OCI-LY3 (cell line): Measurements from ENCODE around the gene MAN2A2.

ENCODE experiments used
- H2AFZ ChIP-seq: fragments of 200-600, 300-600 bp; shearing (Covaris generic); 2 replicates; pipeline ENCODE4 v1.6.0; 2014; ENCODE audit warnings: antibody characterized with exemption, low read depth, low read length
- H3K27ac ChIP-seq: fragments of 200-600, 300-600 bp; sonication (generic); 2 replicates; pipeline ENCODE4 v1.5.1; 2014; ENCODE audit warnings: mild to moderate bottlenecking, low read length, moderate library complexity, mixed read lengths
- H3K27me3 ChIP-seq: fragments of 200-600, 300-600 bp; sonication (generic); 2 replicates; pipeline ENCODE4 v1.6.1; 2014; ENCODE audit warnings: low read depth, low read length, mixed read lengths
- H3K36me3 ChIP-seq: fragments of 200-600, 300-600 bp; sonication (generic); replicated peaks from 2 replicates; pipeline ENCODE3; 2014; ENCODE audit warnings: low read depth, low read length, mixed read lengths
- H3K4me1 ChIP-seq: fragments of 300-600, 200-600 bp; sonication (generic); 2 replicates; pipeline ENCODE4 v1.6.1; 2014; ENCODE audit warnings: low read length, mixed read lengths
- H3K4me2 ChIP-seq: fragments of 200-600, 300-600 bp; sonication (generic); 2 replicates; pipeline ENCODE4 v1.6.1; 2014; ENCODE audit warnings: low read length, mixed read lengths
- H3K4me3 ChIP-seq: fragments of 300-600, 200-600 bp; sonication (generic); 2 replicates; pipeline ENCODE4 v1.5.1; 2014; ENCODE audit warnings: antibody characterized with exemption, mild to moderate bottlenecking, low read length, moderate library complexity
- H3K79me2 ChIP-seq: fragments of 300-600, 200-600 bp; shearing (Covaris generic); 2 replicates; pipeline ENCODE4 v1.6.1; 2014; ENCODE audit warnings: mild to moderate bottlenecking, low read length, mixed read lengths
- H3K9ac ChIP-seq: fragments of 300-600, 200-600 bp; shearing (Covaris generic); 2 replicates; pipeline ENCODE4 v1.6.0; 2014; ENCODE audit warnings: mild to moderate bottlenecking, low read length, moderate library complexity
- H3K9me3 ChIP-seq: fragments of 200-600, 300-600 bp; shearing (Covaris generic); 2 replicates; pipeline ENCODE4 v1.6.1; 2014; ENCODE audit warnings: low read length, mixed read lengths; ENCODE audit not compliant: insufficient read depth
- H4K20me1 ChIP-seq: fragments of 200-600, 300-600 bp; sonication (generic); 2 replicates; pipeline ENCODE4 v1.6.1; 2016; ENCODE audit warnings: low read length, mixed read lengths; ENCODE audit not compliant: insufficient read depth
- CTCF ChIP-seq: fragments of 200-600, 300-600 bp; sonication (generic); IDR thresholded peaks from 2 replicates; pipeline ENCODE4 v1.5.1; 2014; ENCODE audit warnings: antibody characterized with exemption, low read length, low read depth
- EZH2phosphoT487 ChIP-seq: fragments of 200-600 bp; shearing (Covaris generic); IDR thresholded peaks from 2 replicates; pipeline ENCODE4 v1.6.1; 2018; ENCODE audit warnings: antibody characterized with exemption, mixed run types, low read depth

The MAN2A2 gene

GRCh38 chr15:90939756-90940155, 36.7 kb downstream of the MAN2A2 start:
- H3K36me3 ChIP-seq = peaks cover 46% of the 10 kb centered on the region

GRCh38 chr15:90941038-90941437, 37.9 kb downstream of the MAN2A2 start:
- TF ChIP-seq CTCF (no peak), EZH2phosphoT487 (no peak)
- Histone ChIP-seq H3K9ac (no peak overlapping the region), H3K4me2 (no peak overlapping the region), H4K20me1 (peaks cover 3% of the 10 kb centered on the region; the same call in 1 of the 2 replicates), H3K36me3 (peaks cover 51% of the 10 kb centered on the region), H3K27ac (no peak overlapping the region), H3K27me3 (no peaks in the 10 kb centered on the region), H3K9me3 (no peaks in the 10 kb centered on the region), H3K4me1 (peaks cover 3% of the 10 kb centered on the region), H2AFZ (no peak overlapping the region), H3K79me2 (peaks cover 3% of the 10 kb centered on the region), H3K4me3 (no peak overlapping the region)

More at GRCh38 chr15:90939756-90940155, 36.7 kb downstream of the MAN2A2 start:
- Histone ChIP-seq H2AFZ (no peak overlapping the region), H3K27me3 (no peaks in the 10 kb centered on the region), H3K4me2 (no peak overlapping the region), H3K9me3 (no peaks in the 10 kb centered on the region), H3K9ac (no peak overlapping the region), H3K27ac (no peak overlapping the region), H3K4me1 (peaks cover 8% of the 10 kb centered on the region), H4K20me1 (peaks cover 3% of the 10 kb centered on the region; the same call in 1 of the 2 replicates), H3K4me3 (no peak overlapping the region), H3K79me2 (peaks cover 12% of the 10 kb centered on the region)
- no peak for TF ChIP-seq EZH2phosphoT487
- TF ChIP-seq CTCF = no peak

- Histone ChIP-seq H3K27ac (no peak overlapping the region), H2AFZ (no peak overlapping the region), H3K4me3 (no peak overlapping the region), H3K79me2 (no peaks in the 10 kb centered on the region), H3K9me3 (no peaks in the 10 kb centered on the region), H3K27me3 (no peaks in the 10 kb centered on the region), H4K20me1 (no peaks in the 10 kb centered on the region), H3K36me3 (peaks cover 61% of the 10 kb centered on the region), H3K4me2 (no peak overlapping the region), H3K9ac (no peak overlapping the region), H3K4me1 (no peaks in the 10 kb centered on the region)
- TF ChIP-seq EZH2phosphoT487 (no peak), CTCF (no peak)
Observed at GRCh38 chr15:90942354-90943120, 39.4 kb downstream of the MAN2A2 start.

GRCh38 chr15:90945091-90945490, 42.0 kb downstream of the MAN2A2 start:
- no peak for TF ChIP-seq EZH2phosphoT487
- TF ChIP-seq CTCF = no peak
- Histone ChIP-seq H3K4me2 (no peak overlapping the region), H3K36me3 (peaks cover 61% of the 10 kb centered on the region), H3K9ac (no peak overlapping the region), H3K79me2 (no peaks in the 10 kb centered on the region), H4K20me1 (no peaks in the 10 kb centered on the region), H3K27ac (no peak overlapping the region), H3K4me3 (no peak overlapping the region), H3K4me1 (no peaks in the 10 kb centered on the region), H3K27me3 (no peaks in the 10 kb centered on the region), H2AFZ (no peak overlapping the region), H3K9me3 (no peaks in the 10 kb centered on the region)
